HL-60 (cell line): Measurements from ENCODE around the gene TBC1D4.

Experiments
- GABPA ChIP-seq: IDR thresholded peaks from 2 replicates; pipeline ENCODE4 v1.6.1; 2012; ENCODE audit warnings: low read depth
- TF ChIP-seq, protein P1 (sequence below): IDR thresholded peaks from one replicate; pipeline ENCODE4 v1.5.1; 2011; ENCODE audit warnings: low read length, control low read depth, inconsistent platforms; ENCODE audit not compliant: insufficient read depth
- TF ChIP-seq, protein P2 (sequence below): IDR thresholded peaks from 2 replicates; pipeline ENCODE4 v1.6.1; 2012; ENCODE audit warnings: low read depth; ENCODE audit not compliant: insufficient replicate concordance

DNA sequence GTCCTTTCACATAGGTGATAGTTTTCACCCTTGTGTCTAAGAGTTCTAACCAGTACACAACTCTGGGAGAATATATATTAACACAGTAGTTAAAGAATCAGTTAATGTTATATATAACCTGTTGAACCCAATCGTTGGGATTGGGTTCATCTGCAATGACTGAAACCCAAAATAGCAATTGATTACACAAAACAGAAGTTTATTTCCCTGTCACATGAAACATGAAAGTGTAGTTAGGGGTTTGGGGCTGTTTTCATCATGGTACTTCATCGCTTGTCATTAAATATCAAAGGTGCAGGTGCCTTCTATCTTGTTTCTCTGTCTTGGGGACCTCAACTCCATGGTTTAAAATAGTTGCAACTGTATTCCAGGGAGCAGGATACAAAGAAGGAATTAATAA is 106.6 kb downstream of the TBC1D4 start:
- TF ChIP-seq, protein P1, sequence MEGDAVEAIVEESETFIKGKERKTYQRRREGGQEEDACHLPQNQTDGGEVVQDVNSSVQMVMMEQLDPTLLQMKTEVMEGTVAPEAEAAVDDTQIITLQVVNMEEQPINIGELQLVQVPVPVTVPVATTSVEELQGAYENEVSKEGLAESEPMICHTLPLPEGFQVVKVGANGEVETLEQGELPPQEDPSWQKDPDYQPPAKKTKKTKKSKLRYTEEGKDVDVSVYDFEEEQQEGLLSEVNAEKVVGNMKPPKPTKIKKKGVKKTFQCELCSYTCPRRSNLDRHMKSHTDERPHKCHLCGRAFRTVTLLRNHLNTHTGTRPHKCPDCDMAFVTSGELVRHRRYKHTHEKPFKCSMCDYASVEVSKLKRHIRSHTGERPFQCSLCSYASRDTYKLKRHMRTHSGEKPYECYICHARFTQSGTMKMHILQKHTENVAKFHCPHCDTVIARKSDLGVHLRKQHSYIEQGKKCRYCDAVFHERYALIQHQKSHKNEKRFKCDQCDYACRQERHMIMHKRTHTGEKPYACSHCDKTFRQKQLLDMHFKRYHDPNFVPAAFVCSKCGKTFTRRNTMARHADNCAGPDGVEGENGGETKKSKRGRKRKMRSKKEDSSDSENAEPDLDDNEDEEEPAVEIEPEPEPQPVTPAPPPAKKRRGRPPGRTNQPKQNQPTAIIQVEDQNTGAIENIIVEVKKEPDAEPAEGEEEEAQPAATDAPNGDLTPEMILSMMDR = no peak
- TF ChIP-seq, protein P2, sequence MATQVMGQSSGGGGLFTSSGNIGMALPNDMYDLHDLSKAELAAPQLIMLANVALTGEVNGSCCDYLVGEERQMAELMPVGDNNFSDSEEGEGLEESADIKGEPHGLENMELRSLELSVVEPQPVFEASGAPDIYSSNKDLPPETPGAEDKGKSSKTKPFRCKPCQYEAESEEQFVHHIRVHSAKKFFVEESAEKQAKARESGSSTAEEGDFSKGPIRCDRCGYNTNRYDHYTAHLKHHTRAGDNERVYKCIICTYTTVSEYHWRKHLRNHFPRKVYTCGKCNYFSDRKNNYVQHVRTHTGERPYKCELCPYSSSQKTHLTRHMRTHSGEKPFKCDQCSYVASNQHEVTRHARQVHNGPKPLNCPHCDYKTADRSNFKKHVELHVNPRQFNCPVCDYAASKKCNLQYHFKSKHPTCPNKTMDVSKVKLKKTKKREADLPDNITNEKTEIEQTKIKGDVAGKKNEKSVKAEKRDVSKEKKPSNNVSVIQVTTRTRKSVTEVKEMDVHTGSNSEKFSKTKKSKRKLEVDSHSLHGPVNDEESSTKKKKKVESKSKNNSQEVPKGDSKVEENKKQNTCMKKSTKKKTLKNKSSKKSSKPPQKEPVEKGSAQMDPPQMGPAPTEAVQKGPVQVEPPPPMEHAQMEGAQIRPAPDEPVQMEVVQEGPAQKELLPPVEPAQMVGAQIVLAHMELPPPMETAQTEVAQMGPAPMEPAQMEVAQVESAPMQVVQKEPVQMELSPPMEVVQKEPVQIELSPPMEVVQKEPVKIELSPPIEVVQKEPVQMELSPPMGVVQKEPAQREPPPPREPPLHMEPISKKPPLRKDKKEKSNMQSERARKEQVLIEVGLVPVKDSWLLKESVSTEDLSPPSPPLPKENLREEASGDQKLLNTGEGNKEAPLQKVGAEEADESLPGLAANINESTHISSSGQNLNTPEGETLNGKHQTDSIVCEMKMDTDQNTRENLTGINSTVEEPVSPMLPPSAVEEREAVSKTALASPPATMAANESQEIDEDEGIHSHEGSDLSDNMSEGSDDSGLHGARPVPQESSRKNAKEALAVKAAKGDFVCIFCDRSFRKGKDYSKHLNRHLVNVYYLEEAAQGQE = no peak
- no peak for TF ChIP-seq GABPA
